CD4-positive, alpha-beta T cell treated with Interferon alpha-2 for 1 hour (primary cell): ENCODE data around the gene COL25A1.

Source experiments
- DNase-seq, 2 donors: peaks; one replicate each; pipeline ENCODE4 v3.0.0-alpha.2; 2020 to 2022

The COL25A1 gene

GRCh38 chr4:108838451-108838850 is 464.0 kb downstream of the COL25A1 start:
- no peak for DNase-seq

- DNase-seq = peak in 1 of 2 donors; percentile 12
Measured at GRCh38 chr4:108834835-108835384, 467.5 kb downstream of the COL25A1 start.

- DNase-seq = no peak
Measured at GRCh38 chr4:108834166-108834834, 468.2 kb downstream of the COL25A1 start.

- DNase-seq = no peak
Measured at GRCh38 chr4:108833046-108833445, 469.4 kb downstream of the COL25A1 start.

- DNase-seq = no peak
Measured at GRCh38 chr4:108831886-108832285, 470.6 kb downstream of the COL25A1 start.

- no peak for DNase-seq
Measured at GRCh38 chr4:108831291-108831690, 471.2 kb downstream of the COL25A1 start.

GRCh38 chr4:108830509-108831244 is 471.8 kb downstream of the COL25A1 start:
- DNase-seq = no peak

- DNase-seq = no peak
Measured at GRCh38 chr4:108829966-108830492, 472.4 kb downstream of the COL25A1 start.

- DNase-seq = no peak
Measured at GRCh38 chr4:108828620-108829019, 473.8 kb downstream of the COL25A1 start.

- no peak for DNase-seq
Measured at GRCh38 chr4:108825737-108826136, 476.7 kb downstream of the COL25A1 start.

- no peak for DNase-seq
Measured at GRCh38 chr4:108821351-108821930, 481.0 kb downstream of the COL25A1 start.

GRCh38 chr4:108820492-108821350 is 481.7 kb downstream of the COL25A1 start:
- DNase-seq = no peak

- DNase-seq = no peak
Measured at GRCh38 chr4:108814326-108814725, 488.1 kb downstream of the COL25A1 start.

GRCh38 chr4:108813261-108813660 is 489.2 kb downstream of the COL25A1 start:
- DNase-seq = no peak

- no peak for DNase-seq
Measured at GRCh38 chr4:108811486-108811885, 491.0 kb downstream of the COL25A1 start.

- DNase-seq = no peak
Measured at GRCh38 chr4:108810087-108810486, 492.4 kb downstream of the COL25A1 start.

GRCh38 chr4:108804648-108805273 is 497.7 kb downstream of the COL25A1 start:
- no peak for DNase-seq

GRCh38 chr4:108799306-108799705 is 503.2 kb downstream of the COL25A1 start:
- DNase-seq = no peak

GRCh38 chr4:108796173-108796572 is 506.3 kb downstream of the COL25A1 start:
- DNase-seq = no peak

GRCh38 chr4:108795733-108796132 is 506.7 kb downstream of the COL25A1 start:
- DNase-seq = no peak

- DNase-seq = no peak
Measured at GRCh38 chr4:108794136-108794535, 508.3 kb downstream of the COL25A1 start.

- no peak for DNase-seq
Measured at GRCh38 chr4:108793415-108793814, 509.0 kb downstream of the COL25A1 start.
